HepG2 (cell line): ENCODE results near the gene NFIC. TPM values are rescaled to one million over a fixed set of nuclear protein-coding genes. Genes with fewer than 3 reads are reported as not detected.

Experiments used
- CHD4 ChIP-seq: fragments of 200-600 bp; sonication (generic); IDR thresholded peaks from 2 replicates; pipeline ENCODE4 v1.7.0; 2017; ENCODE audit warnings: mild to moderate bottlenecking, low read length, borderline replicate concordance
- ESRRA ChIP-seq: sonication (generic); formaldehyde crosslinking; IDR thresholded peaks from 2 replicates; pipeline ENCODE4 v1.5.1; 2020; ENCODE audit warnings: mild to moderate bottlenecking, low read depth, missing genetic modification reagents
- HIVEP1 ChIP-seq: sonication (generic); formaldehyde crosslinking; IDR thresholded peaks from 2 replicates; pipeline ENCODE4 v1.4.0; 2020; ENCODE audit warnings: mild to moderate bottlenecking, missing genetic modification reagents
- KAT7 ChIP-seq: IDR thresholded peaks from 2 replicates; pipeline ENCODE4 v1.6.1; 2018; ENCODE audit warnings: borderline replicate concordance, missing compliant biosample characterization
- MATR3 ChIP-seq: sonication (generic); formaldehyde crosslinking; IDR thresholded peaks from 2 replicates; pipeline ENCODE4 v1.4.0; 2020; ENCODE audit warnings: missing genetic modification reagents
- MAX ChIP-seq: IDR thresholded peaks from 2 replicates; pipeline ENCODE4 v1.6.1; 2012; ENCODE audit warnings: inconsistent platforms
- MXD1 ChIP-seq: sonication (generic); formaldehyde crosslinking; IDR thresholded peaks from 2 replicates; pipeline ENCODE4 v1.4.0; 2020; ENCODE audit warnings: mild to moderate bottlenecking, missing genetic modification reagents
- PHF20 ChIP-seq: sonication (generic); formaldehyde crosslinking; IDR thresholded peaks from 2 replicates; pipeline ENCODE4 v1.5.0; 2020; ENCODE audit warnings: mild to moderate bottlenecking, missing genetic modification reagents
- YEATS2 ChIP-seq: sonication (generic); formaldehyde crosslinking; IDR thresholded peaks from 2 replicates; pipeline ENCODE4 v1.4.0; 2020; ENCODE audit warnings: missing genetic modification reagents, borderline replicate concordance
- ZBTB38 ChIP-seq: sonication (generic); formaldehyde crosslinking; IDR thresholded peaks from 2 replicates; pipeline ENCODE4 v1.5.1; 2020; ENCODE audit warnings: mild to moderate bottlenecking, missing genetic modification reagents
- ZNF501 ChIP-seq: sonication (generic); formaldehyde crosslinking; IDR thresholded peaks from 2 replicates; pipeline ENCODE4 v1.5.1; 2020; ENCODE audit warnings: mild to moderate bottlenecking, moderate library complexity, missing genetic modification reagents
- ZNF543 ChIP-seq: sonication (generic); formaldehyde crosslinking; IDR thresholded peaks from 2 replicates; pipeline ENCODE4 v1.4.0; 2020; ENCODE audit warnings: mild to moderate bottlenecking, missing genetic modification reagents
- ZNF607 ChIP-seq: sonication (generic); formaldehyde crosslinking; IDR thresholded peaks from 2 replicates; pipeline ENCODE4 v1.5.1; 2020; ENCODE audit warnings: missing genetic modification reagents, mild to moderate bottlenecking, borderline replicate concordance
- ZNF710 ChIP-seq: sonication (generic); formaldehyde crosslinking; IDR thresholded peaks from 2 replicates; pipeline ENCODE4 v1.5.0; 2020; ENCODE audit warnings: mild to moderate bottlenecking, missing genetic modification reagents, borderline replicate concordance
- ZNF776 ChIP-seq: sonication (generic); formaldehyde crosslinking; IDR thresholded peaks from 2 replicates; pipeline ENCODE4 v1.4.0; 2020; ENCODE audit warnings: mild to moderate bottlenecking, missing genetic modification reagents
- ZNF781 ChIP-seq: sonication (generic); formaldehyde crosslinking; IDR thresholded peaks from 2 replicates; pipeline ENCODE4 v1.5.1; 2020; ENCODE audit warnings: borderline replicate concordance, mild to moderate bottlenecking, missing genetic modification reagents; ENCODE audit errors: not compliant biosample characterization
- polyA plus RNA-seq, 8 experiments: library from polyadenylated mRNA; depleted of rRNA in 3 of 8; stranded (reverse) in 7 of 8; unstranded in 1 of 8; fragments of >200 nt; fragmentation: Illumina TruSeq in 4 of 8; extraction: Trizol in 4 of 8; gene quantifications; 2 replicates each; pipeline versions ENCODE4 v1.2.1 to v1.2.3, GENCODE V29; 2011 to 2016; ENCODE audit warnings: low read depth in 4 of 8, missing spikeins in 1 of 8, mixed read lengths in 1 of 8; ENCODE audit not compliant: insufficient read depth in 1 of 8
- total RNA-seq, 5 experiments: library from RNA; depleted of rRNA; stranded (reverse); fragments of >200 nt; fragmentation: Illumina TruSeq; extraction: Trizol; gene quantifications; 2 replicates each; pipeline ENCODE4 v1.2.3, GENCODE V29; 2016; ENCODE audit warnings: low read depth in 1 of 5
- TF ChIP-seq, protein P1 (sequence below): sonication (generic); formaldehyde crosslinking; IDR thresholded peaks from 2 replicates; pipeline ENCODE4 v1.4.0; 2020; ENCODE audit warnings: missing genetic modification reagents, borderline replicate concordance
- TF ChIP-seq, protein P2 (sequence below), 2 experiments: sonication (generic) in 1 of 2; formaldehyde crosslinking in 1 of 2; IDR thresholded peaks; 2 replicates each; pipeline versions ENCODE4 v1.4.0 to v1.6.1; 2018 to 2020; ENCODE audit warnings: missing genetic modification reagents in 2 of 2, borderline replicate concordance in 1 of 2, low read depth in 1 of 2, mild to moderate bottlenecking in 1 of 2, missing biosample characterization in 1 of 2

The NFIC gene
- total and polyA plus RNA-seq, 2 of the 13 experiments (the other 11 are each of a cell fraction or from before 2014, with no cell fraction given): 1.3 to 2.5 TPM

- 0 out of 2 replicates have a peak, but pooled peaks have one; percentile 26 for TF ChIP-seq ZNF710
- TF ChIP-seq HIVEP1 (CRISPR knock-in tag): peak; percentile 76; the same call in 1 of the 2 replicates
- TF ChIP-seq MXD1 (CRISPR knock-in tag): no peak; the same call in 1 of the 2 replicates
- TF ChIP-seq ZNF607: 0 out of 2 replicates have a peak, but pooled peaks have one; percentile 32
- TF ChIP-seq ZNF501 (CRISPR knock-in tag): peak; percentile 87
- TF ChIP-seq MAX: peak; percentile 39; the same call in 1 of the 2 replicates
- TF ChIP-seq KAT7 (CRISPR knock-in tag): 0 out of 2 replicates have a peak, but pooled peaks have one; percentile 3
- TF ChIP-seq ESRRA (CRISPR knock-in tag): 0 out of 2 replicates have a peak, but pooled peaks have one; percentile 17
- TF ChIP-seq ZNF781 (CRISPR knock-in tag): no peak
- TF ChIP-seq, protein P1, sequence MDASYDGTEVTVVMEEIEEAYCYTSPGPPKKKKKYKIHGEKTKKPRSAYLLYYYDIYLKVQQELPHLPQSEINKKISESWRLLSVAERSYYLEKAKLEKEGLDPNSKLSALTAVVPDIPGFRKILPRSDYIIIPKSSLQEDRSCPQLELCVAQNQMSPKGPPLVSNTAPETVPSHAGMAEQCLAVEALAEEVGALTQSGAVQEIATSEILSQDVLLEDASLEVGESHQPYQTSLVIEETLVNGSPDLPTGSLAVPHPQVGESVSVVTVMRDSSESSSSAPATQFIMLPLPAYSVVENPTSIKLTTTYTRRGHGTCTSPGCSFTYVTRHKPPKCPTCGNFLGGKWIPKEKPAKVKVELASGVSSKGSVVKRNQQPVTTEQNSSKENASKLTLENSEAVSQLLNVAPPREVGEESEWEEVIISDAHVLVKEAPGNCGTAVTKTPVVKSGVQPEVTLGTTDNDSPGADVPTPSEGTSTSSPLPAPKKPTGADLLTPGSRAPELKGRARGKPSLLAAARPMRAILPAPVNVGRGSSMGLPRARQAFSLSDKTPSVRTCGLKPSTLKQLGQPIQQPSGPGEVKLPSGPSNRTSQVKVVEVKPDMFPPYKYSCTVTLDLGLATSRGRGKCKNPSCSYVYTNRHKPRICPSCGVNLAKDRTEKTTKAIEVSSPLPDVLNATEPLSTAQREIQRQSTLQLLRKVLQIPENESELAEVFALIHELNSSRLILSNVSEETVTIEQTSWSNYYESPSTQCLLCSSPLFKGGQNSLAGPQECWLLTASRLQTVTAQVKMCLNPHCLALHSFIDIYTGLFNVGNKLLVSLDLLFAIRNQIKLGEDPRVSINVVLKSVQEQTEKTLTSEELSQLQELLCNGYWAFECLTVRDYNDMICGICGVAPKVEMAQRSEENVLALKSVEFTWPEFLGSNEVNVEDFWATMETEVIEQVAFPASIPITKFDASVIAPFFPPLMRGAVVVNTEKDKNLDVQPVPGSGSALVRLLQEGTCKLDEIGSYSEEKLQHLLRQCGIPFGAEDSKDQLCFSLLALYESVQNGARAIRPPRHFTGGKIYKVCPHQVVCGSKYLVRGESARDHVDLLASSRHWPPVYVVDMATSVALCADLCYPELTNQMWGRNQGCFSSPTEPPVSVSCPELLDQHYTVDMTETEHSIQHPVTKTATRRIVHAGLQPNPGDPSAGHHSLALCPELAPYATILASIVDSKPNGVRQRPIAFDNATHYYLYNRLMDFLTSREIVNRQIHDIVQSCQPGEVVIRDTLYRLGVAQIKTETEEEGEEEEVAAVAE (CRISPR knock-in tag): no peak
- peak; percentile 69; the same call in 1 of the 2 replicates for TF ChIP-seq ZNF543
- peak; percentile 87 for TF ChIP-seq PHF20 (CRISPR knock-in tag)
- TF ChIP-seq, protein P2, sequence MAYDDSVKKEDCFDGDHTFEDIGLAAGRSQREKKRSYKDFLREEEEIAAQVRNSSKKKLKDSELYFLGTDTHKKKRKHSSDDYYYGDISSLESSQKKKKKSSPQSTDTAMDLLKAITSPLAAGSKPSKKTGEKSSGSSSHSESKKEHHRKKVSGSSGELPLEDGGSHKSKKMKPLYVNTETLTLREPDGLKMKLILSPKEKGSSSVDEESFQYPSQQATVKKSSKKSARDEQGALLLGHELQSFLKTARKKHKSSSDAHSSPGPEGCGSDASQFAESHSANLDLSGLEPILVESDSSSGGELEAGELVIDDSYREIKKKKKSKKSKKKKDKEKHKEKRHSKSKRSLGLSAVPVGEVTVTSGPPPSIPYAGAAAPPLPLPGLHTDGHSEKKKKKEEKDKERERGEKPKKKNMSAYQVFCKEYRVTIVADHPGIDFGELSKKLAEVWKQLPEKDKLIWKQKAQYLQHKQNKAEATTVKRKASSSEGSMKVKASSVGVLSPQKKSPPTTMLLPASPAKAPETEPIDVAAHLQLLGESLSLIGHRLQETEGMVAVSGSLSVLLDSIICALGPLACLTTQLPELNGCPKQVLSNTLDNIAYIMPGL (CRISPR knock-in tag; IDR thresholded peaks at IDR 0.05; ENCODE audit: borderline replicate concordance in 1 of 2, low read depth in 1 of 2): peak in 1 of 2 experiments; percentile 37; a peak in 2 of 4 replicates
- peak; percentile 61; the same call in 1 of the 2 replicates for TF ChIP-seq ZBTB38 (CRISPR knock-in tag)
- no peak for TF ChIP-seq MATR3 (CRISPR knock-in tag)
- peak; percentile 76 for TF ChIP-seq YEATS2 (CRISPR knock-in tag)
- 0 out of 2 replicates have a peak, but pooled peaks have one; percentile 82 for TF ChIP-seq CHD4
- 0 out of 2 replicates have a peak, but pooled peaks have one; percentile 27 for TF ChIP-seq ZNF776
These were observed 68.5 kb downstream of the NFIC start (continued) for GRCh38 chr19:3434630-3435553.
